A549 (cell line): ENCODE measurements around the gene CEP72.
"Not testable (repeated sequence)": the region's sequence is repeated elsewhere in the genome, so short reads cannot be mapped to it uniquely, and the experiment has no call there.

ENCODE experiments used
- POLR2A ChIP-seq: IDR thresholded peaks from 2 replicates; pipeline ENCODE4 v1.6.1; 2012; ENCODE audit warnings: mild to moderate bottlenecking, low read length
- TP53 ChIP-seq: fragments of 250-450 bp; sonication (Bioruptor Pico); IDR thresholded peaks from 2 replicates; pipeline ENCODE4 v1.5.0; 2021; ENCODE audit warnings: mild to moderate bottlenecking, moderate library complexity
- TF ChIP-seq, protein P1 (sequence below): fragments of >200 bp; sonication (Bioruptor Twin); formaldehyde crosslinking; IDR thresholded peaks from 3 replicates; pipeline ENCODE4 v1.5.1; 2016
- TF ChIP-seq, protein P2 (sequence below): fragments of 450-650 bp; IDR thresholded peaks from 2 replicates; pipeline ENCODE4 v1.6.1; 2014; ENCODE audit warnings: antibody characterized with exemption
- TF ChIP-seq, protein P3 (sequence below): fragments of 200-600 bp; sonication (generic); IDR thresholded peaks from 2 replicates; pipeline ENCODE4 v1.6.1; 2016; ENCODE audit warnings: antibody characterized with exemption, mild to moderate bottlenecking, moderate library complexity

DNA sequence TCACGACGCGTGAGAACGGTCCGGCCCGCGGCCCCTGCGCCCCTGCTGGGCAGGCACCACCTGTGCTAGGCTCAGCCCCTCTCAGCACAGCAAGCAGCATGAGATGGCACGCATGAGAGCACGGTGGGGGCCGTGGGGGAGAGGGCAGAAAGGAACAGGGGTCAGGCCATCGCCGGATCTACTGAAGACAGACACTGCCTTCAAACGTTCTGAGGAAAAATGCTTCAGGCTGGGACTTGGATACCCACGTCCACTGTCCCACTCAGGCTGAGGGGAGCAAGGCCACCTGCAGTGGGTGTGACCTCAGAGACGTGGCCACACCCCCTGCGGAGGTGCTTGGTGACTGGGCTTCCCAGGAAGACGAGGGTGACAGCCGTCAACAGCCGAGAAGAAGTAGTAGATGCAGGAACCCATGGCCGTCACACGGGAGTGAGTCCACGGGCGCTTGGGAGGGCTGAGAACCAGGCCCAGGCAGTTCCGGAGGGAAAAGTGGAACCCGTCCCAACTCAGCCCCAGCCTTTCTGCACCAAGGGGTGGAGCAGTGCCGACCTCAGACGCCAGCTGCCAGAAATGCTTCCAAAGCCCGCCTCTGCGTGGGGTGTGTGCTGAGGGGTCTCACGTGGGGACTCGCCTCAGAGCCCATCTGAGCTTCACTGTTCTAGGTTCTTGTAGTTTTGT lies 68.1 kb downstream of the CEP72 start:
- TF ChIP-seq POLR2A; TP53 (CRISPR knock-in tag): not testable (repeated sequence)
- TF ChIP-seq, protein P1, sequence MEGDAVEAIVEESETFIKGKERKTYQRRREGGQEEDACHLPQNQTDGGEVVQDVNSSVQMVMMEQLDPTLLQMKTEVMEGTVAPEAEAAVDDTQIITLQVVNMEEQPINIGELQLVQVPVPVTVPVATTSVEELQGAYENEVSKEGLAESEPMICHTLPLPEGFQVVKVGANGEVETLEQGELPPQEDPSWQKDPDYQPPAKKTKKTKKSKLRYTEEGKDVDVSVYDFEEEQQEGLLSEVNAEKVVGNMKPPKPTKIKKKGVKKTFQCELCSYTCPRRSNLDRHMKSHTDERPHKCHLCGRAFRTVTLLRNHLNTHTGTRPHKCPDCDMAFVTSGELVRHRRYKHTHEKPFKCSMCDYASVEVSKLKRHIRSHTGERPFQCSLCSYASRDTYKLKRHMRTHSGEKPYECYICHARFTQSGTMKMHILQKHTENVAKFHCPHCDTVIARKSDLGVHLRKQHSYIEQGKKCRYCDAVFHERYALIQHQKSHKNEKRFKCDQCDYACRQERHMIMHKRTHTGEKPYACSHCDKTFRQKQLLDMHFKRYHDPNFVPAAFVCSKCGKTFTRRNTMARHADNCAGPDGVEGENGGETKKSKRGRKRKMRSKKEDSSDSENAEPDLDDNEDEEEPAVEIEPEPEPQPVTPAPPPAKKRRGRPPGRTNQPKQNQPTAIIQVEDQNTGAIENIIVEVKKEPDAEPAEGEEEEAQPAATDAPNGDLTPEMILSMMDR, result not testable (repeated sequence)
- TF ChIP-seq, protein P2, sequence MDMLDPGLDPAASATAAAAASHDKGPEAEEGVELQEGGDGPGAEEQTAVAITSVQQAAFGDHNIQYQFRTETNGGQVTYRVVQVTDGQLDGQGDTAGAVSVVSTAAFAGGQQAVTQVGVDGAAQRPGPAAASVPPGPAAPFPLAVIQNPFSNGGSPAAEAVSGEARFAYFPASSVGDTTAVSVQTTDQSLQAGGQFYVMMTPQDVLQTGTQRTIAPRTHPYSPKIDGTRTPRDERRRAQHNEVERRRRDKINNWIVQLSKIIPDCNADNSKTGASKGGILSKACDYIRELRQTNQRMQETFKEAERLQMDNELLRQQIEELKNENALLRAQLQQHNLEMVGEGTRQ, result not testable (repeated sequence)
- TF ChIP-seq, protein P3, sequence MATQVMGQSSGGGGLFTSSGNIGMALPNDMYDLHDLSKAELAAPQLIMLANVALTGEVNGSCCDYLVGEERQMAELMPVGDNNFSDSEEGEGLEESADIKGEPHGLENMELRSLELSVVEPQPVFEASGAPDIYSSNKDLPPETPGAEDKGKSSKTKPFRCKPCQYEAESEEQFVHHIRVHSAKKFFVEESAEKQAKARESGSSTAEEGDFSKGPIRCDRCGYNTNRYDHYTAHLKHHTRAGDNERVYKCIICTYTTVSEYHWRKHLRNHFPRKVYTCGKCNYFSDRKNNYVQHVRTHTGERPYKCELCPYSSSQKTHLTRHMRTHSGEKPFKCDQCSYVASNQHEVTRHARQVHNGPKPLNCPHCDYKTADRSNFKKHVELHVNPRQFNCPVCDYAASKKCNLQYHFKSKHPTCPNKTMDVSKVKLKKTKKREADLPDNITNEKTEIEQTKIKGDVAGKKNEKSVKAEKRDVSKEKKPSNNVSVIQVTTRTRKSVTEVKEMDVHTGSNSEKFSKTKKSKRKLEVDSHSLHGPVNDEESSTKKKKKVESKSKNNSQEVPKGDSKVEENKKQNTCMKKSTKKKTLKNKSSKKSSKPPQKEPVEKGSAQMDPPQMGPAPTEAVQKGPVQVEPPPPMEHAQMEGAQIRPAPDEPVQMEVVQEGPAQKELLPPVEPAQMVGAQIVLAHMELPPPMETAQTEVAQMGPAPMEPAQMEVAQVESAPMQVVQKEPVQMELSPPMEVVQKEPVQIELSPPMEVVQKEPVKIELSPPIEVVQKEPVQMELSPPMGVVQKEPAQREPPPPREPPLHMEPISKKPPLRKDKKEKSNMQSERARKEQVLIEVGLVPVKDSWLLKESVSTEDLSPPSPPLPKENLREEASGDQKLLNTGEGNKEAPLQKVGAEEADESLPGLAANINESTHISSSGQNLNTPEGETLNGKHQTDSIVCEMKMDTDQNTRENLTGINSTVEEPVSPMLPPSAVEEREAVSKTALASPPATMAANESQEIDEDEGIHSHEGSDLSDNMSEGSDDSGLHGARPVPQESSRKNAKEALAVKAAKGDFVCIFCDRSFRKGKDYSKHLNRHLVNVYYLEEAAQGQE, result not testable (repeated sequence)
